Caco-2 (cell line): Measurements from ENCODE around the gene LHX2. TPM values are rescaled to one million over a fixed set of nuclear protein-coding genes. Genes with fewer than 3 reads are reported as not detected.

Experiments
- BruUV-seq: library from RNA; stranded (reverse); fragments of 400-500 nt; replicated peaks from 2 replicates; lab custom pipeline; 2021; lab: Mats Ljungman, UMichigan
- CTCF ChIA-PET: fragments of 300-600 bp; sonication (Branson Sonifier 250); formaldehyde crosslinking; loops from one replicate; lab custom pipeline; 2022; ENCODE audit warnings: antibody characterized with exemption; lab: Charles Lee
- POLR2A ChIA-PET: fragments of 300-600 bp; sonication (Branson Sonifier 250); formaldehyde crosslinking; loops from one replicate; lab custom pipeline; 2022; ENCODE audit warnings: antibody characterized with exemption; lab: Charles Lee
- DNase-seq, 2 experiments: peaks; one replicate each; pipeline versions ENCODE4 v3.0.0 to v3.0.0-alpha.2; 2020 to 2022
- H3K27me3 ChIP-seq: replicated peaks from 2 replicates; pipeline ENCODE4 v1.6.0; 2011; ENCODE audit warnings: low read length; ENCODE audit not compliant: control insufficient read depth, insufficient read depth
- H3K36me3 ChIP-seq: 2 replicates; pipeline ENCODE4 v1.5.1; 2011; ENCODE audit warnings: low read length; ENCODE audit not compliant: control insufficient read depth, insufficient read depth
- H3K4me1 ChIP-seq: fragments of 250-450 bp; sonication (Bioruptor Pico); 2 replicates; pipeline ENCODE4 v1.5.1; 2020; ENCODE audit warnings: mild to moderate bottlenecking
- H3K4me3 ChIP-seq: 2 replicates; pipeline ENCODE4 v1.5.1; 2011; ENCODE audit warnings: low read depth, mild to moderate bottlenecking, control low read depth, low read length
- H3K9me3 ChIP-seq: fragments of 250-450 bp; sonication (Bioruptor Pico); 2 replicates; pipeline ENCODE4 v1.5.1; 2020; ENCODE audit warnings: mild to moderate bottlenecking, moderate library complexity
- H3K27ac Mint-ChIP-seq: one replicate; pipeline ENCODE4 v1.8.0; 2022; ENCODE audit warnings: mixed read lengths; ENCODE audit not compliant: unreplicated experiment
- H3K27me3 Mint-ChIP-seq: one replicate; pipeline ENCODE4 v1.8.0; 2022; ENCODE audit warnings: mixed read lengths; ENCODE audit not compliant: insufficient read depth, unreplicated experiment
- H3K36me3 Mint-ChIP-seq: one replicate; pipeline ENCODE4 v1.8.0; 2022; ENCODE audit warnings: mild to moderate bottlenecking, mixed read lengths; ENCODE audit not compliant: insufficient read depth, unreplicated experiment
- H3K4me1 Mint-ChIP-seq: one replicate; pipeline ENCODE4 v1.8.0; 2022; ENCODE audit warnings: low read depth, mixed read lengths; ENCODE audit not compliant: unreplicated experiment
- H3K4me3 Mint-ChIP-seq: one replicate; pipeline ENCODE4 v1.8.0; 2022; ENCODE audit warnings: mild to moderate bottlenecking, moderate library complexity, mixed read lengths; ENCODE audit not compliant: unreplicated experiment
- H3K9me3 Mint-ChIP-seq: one replicate; pipeline ENCODE4 v1.8.0; 2022; ENCODE audit warnings: mixed read lengths; ENCODE audit not compliant: unreplicated experiment
- intact Hi-C: fragments of 100-400 bp; cut with micrococcal nuclease; formaldehyde crosslinking; loops from one replicate; pipeline ENCODE4 v1.10.0; 2022; ENCODE audit not compliant: unreplicated experiment
- total RNA-seq: library from RNA; stranded (reverse); gene quantifications from 2 replicates; pipeline ENCODE4 v1.2.3, GENCODE V29; 2022
- TF ChIP-seq, protein P1 (sequence below), 2 experiments: fragments of 200-600 bp in 1 of 2; IDR thresholded peaks; 1 replicate in 1 of 2; 2 replicates in 1 of 2; pipeline versions ENCODE4 v1.5.1 to v1.8.0; 2011 to 2022; ENCODE audit warnings: antibody characterized with exemption in 1 of 2, control low read depth in 1 of 2, inconsistent platforms in 1 of 2, low read depth in 1 of 2, low read length in 1 of 2, mild to moderate bottlenecking in 1 of 2, moderate library complexity in 1 of 2; ENCODE audit not compliant: insufficient read depth in 1 of 2, severe bottlenecking in 1 of 2, unreplicated experiment in 1 of 2

LHX2 gene
- total RNA-seq, 1 experiment from 2014 or later: 4.0 TPM

DNA sequence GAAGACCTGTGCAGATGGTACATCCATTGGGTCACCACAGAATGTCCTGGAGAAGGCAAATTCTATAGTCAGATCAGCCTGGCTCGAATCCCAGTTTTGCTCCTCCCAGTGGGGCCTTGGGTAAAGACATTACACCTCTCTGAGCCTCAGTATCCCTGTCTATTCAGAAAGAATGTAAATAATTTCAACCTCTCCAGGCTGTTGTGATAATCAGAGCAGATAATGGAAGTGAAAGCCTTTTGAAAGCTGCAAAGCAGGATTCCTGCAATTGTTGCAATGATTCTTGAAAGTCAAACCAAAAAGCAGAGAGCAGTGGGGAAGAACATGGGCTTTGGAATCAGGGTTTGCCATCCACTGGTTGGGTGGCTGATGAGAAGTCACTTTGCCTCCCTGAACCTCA lies 63.2 kb downstream of the LHX2 start:
- Histone ChIP-seq H3K4me1 (peaks cover 38% of the 10 kb centered on the region), H3K4me3 (no peak overlapping the region), H3K27me3 (no peaks in the 10 kb centered on the region), H3K9me3 (no peaks in the 10 kb centered on the region), H3K36me3 (no peaks in the 10 kb centered on the region)
- H3K4me3 Mint-ChIP-seq: no peak overlapping the region
- peaks cover 32% of the 10 kb centered on the region for H3K4me1 Mint-ChIP-seq
- H3K9me3 Mint-ChIP-seq: no peaks in the 10 kb centered on the region
- H3K27ac Mint-ChIP-seq: peak overlapping the region; percentile 14
- TF ChIP-seq, protein P1, sequence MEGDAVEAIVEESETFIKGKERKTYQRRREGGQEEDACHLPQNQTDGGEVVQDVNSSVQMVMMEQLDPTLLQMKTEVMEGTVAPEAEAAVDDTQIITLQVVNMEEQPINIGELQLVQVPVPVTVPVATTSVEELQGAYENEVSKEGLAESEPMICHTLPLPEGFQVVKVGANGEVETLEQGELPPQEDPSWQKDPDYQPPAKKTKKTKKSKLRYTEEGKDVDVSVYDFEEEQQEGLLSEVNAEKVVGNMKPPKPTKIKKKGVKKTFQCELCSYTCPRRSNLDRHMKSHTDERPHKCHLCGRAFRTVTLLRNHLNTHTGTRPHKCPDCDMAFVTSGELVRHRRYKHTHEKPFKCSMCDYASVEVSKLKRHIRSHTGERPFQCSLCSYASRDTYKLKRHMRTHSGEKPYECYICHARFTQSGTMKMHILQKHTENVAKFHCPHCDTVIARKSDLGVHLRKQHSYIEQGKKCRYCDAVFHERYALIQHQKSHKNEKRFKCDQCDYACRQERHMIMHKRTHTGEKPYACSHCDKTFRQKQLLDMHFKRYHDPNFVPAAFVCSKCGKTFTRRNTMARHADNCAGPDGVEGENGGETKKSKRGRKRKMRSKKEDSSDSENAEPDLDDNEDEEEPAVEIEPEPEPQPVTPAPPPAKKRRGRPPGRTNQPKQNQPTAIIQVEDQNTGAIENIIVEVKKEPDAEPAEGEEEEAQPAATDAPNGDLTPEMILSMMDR (IDR thresholded peaks at IDR 0.05; ENCODE audit: insufficient read depth in 1 of 2, low read depth in 1 of 2, low read length in 1 of 2, severe bottlenecking in 1 of 2, unreplicated experiment in 1 of 2): no peak
- intact Hi-C loops: no loop called here
- no TSS peak for BruUV-seq
- ChIA-PET CTCF (no interaction called here), POLR2A (no interaction called here)
- no peaks in the 10 kb centered on the region for H3K27me3 Mint-ChIP-seq
- peaks cover 4% of the 10 kb centered on the region for H3K36me3 Mint-ChIP-seq
- DNase-seq: peak; percentile 55 to 58

DNA sequence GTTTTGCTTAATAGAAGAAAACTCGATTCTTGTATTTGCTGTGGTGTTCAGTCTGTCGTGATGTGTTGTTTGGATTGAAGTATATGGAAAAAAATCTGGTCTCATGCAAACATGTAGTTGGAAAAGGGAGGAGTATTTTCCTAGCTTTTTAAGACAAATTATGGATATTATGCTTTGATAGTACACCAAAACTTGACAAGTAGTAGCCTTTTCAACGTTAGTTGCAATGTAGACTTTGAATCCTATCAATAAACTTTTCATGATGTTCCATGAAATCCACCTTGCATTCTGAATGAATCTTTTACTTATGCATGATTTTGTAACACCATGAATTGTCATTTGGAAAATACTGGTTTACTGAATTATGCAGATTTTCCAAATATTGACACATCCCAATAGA lies 64.2 kb downstream of the LHX2 start:
- Mint-ChIP-seq H3K9me3 (no peaks in the 10 kb centered on the region), H3K4me1 (peaks cover 34% of the 10 kb centered on the region), H3K27me3 (no peaks in the 10 kb centered on the region), H3K27ac (no peak overlapping the region), H3K36me3 (peaks cover 4% of the 10 kb centered on the region), H3K4me3 (no peak overlapping the region)
- intact Hi-C loops: no loop called here
- TF ChIP-seq, protein P1 (IDR thresholded peaks at IDR 0.05; ENCODE audit: insufficient read depth in 1 of 2, low read depth in 1 of 2, low read length in 1 of 2, severe bottlenecking in 1 of 2, unreplicated experiment in 1 of 2): no peak
- CTCF ChIA-PET: no interaction called here
- Histone ChIP-seq H3K27me3 (no peaks in the 10 kb centered on the region), H3K36me3 (no peaks in the 10 kb centered on the region), H3K4me3 (no peak overlapping the region), H3K9me3 (no peaks in the 10 kb centered on the region), H3K4me1 (peaks cover 38% of the 10 kb centered on the region)
- no peak for DNase-seq
- no TSS peak for BruUV-seq
- POLR2A ChIA-PET: no interaction called here

DNA sequence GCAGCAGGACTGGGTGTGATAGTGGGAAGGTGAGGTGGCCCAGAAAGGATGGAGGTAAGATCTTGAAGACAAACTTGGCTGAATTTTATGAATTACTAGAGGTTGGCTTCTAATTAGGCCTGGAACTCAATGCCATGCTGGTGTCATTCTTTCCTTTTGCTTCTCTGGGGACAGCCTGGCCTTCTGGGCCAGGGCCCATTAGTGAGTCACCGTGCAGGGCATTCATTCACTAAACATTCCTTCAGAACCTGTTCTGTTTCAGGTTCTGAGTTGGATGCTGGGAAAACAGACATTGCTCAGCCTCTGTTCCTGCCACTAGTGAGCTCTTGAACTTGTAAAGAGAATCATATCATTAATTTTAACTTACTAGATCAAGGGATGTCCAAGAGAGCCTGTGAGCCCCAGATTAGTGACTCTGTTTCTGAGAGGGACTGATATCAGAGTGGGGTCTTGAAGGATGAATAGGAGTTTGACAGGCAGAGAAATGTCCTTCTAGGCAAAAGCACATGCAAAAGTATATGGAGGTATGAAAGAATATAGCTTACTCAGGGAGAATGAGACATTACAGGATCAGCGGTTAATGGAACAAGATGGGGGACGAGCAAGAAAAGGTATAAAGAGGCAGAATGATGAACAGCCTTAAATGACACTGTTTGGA lies 66.5 kb downstream of the LHX2 start:
- Mint-ChIP-seq H3K4me3 (no peak overlapping the region), H3K4me1 (peaks cover 27% of the 10 kb centered on the region), H3K9me3 (no peaks in the 10 kb centered on the region), H3K36me3 (peaks cover 4% of the 10 kb centered on the region), H3K27me3 (no peaks in the 10 kb centered on the region), H3K27ac (peak overlapping the region; percentile 43)
- TF ChIP-seq, protein P1 (IDR thresholded peaks at IDR 0.05; ENCODE audit: insufficient read depth in 1 of 2, low read depth in 1 of 2, low read length in 1 of 2, severe bottlenecking in 1 of 2, unreplicated experiment in 1 of 2): no peak
- CTCF ChIA-PET: no interaction called here
- intact Hi-C loops: no loop called here
- Histone ChIP-seq H3K36me3 (no peaks in the 10 kb centered on the region), H3K9me3 (no peaks in the 10 kb centered on the region), H3K27me3 (no peaks in the 10 kb centered on the region), H3K4me1 (peaks cover 38% of the 10 kb centered on the region), H3K4me3 (no peak overlapping the region)
- DNase-seq: peak in 1 of 2 experiments; percentile 29
- no TSS peak for BruUV-seq
- POLR2A ChIA-PET: no interaction called here
